ENCODE data around the gene UCKL1.
A peak's percentile ranks its signal among the peaks of the same experiment; 100 is the strongest.

UCKL1 gene

GRCh38 chr20:63958964-63959698, 2.9 kb upstream of the UCKL1 start:
- DNase-seq, result no peak

DNA sequence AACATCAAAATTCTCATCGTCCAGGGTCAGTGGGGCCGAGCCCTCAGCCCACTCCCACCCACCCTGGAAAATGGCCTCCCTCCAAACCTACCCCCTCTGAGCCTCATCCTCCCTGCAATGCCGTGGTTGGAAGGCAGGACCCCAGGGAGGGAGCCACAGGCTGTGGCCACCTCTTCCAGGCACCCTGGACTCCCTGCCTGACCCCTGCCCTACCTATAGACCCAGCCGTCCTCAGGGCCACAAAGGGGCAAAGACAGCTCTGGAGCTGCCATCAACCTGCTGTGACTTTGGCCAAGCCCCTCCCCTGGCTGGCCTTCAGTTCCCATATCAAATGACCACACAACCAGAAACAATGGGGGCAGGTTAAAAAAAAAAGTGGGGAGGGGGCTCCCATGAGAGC, 2.3 kb upstream of the UCKL1 start:
- no peak for DNase-seq

DNA sequence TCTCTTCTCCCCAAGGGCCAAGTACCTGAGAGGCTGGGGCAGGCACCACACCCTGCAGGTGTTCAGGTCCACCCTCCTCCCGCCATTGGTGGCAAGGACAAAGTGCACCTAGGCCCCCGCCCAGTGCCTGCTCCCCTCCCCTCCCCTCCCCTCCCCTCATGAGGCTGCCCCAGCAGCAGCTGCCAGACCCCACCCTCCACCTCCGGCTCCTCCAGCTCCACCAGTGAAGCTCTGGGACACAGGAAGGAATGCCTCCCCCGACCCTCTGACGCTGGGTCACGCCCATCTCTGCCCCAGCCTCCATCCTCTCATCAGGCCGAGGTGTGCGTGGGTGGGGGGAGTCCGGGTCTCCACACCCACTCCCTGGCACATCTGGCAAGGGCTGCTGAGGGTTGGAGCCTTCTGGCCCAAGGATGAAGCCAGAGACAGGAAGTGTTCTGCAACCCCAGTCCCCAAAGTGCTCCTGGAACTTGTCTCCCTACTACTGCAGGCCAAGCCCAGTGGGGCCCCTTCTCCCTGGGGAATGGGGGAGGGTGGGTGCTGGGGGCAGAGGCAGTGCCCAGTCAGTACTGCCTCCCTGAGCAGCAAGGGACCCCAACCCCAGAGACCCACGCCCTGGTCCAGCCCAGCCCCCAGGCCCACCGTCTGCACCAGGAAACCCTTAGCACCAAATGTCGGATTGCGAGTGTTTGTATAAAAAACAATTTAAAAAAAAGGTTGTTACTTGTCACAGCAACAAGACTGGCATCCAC, 1.6 kb upstream of the UCKL1 start:
- no peak for DNase-seq

DNA sequence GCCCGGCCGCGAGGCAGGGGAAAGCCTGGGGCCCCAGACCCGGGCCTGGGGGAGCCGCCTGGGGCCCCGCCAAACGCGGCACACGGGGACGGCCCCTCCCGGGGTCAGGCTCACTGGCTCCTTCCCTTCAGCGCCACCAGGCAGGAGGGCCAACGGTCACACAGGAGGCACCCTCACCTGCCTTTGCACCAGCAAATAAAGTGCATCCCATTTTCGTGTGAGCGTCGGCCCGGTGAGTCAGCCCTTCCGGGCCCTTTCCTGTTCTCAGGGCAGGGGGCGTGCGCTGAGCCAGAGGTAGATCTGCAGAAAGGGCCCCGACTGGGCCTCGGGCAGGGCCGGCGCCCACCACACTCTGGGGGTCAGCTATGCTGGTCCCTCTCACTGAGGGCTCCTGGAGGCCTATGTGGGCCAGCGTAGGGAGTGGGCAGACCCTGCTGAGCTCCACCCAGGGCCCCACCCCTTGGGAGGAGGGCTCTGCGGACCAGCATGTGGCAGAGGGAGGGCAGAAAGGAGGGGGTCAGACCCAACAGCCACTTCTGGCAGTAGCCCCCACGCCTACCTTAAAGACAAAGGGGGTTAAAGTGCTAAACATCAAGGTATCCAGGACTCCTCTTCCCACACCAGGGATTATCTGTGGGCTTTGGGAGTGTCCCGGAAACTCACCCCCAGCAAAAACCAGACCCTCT, 931 bp upstream of the UCKL1 start:
- peak; percentile 51 to 54 for DNase-seq

DNA sequence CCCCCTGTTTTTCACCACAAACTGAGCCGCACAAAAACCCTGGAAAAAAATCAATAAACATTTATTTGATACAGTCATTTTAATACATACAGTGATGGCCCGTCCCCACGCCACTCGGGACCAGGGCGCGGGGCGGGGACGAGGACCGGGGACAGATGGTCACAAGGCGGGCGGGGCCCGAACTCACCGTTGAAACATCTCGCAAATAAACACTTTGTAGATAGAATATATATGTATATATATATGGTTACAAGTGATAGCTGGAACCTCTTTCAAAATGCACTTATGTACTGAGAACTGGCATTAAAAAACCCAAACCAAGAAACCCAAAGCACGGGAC, 418 bp upstream of the UCKL1 start:
- DNase-seq, result no peak

DNA sequence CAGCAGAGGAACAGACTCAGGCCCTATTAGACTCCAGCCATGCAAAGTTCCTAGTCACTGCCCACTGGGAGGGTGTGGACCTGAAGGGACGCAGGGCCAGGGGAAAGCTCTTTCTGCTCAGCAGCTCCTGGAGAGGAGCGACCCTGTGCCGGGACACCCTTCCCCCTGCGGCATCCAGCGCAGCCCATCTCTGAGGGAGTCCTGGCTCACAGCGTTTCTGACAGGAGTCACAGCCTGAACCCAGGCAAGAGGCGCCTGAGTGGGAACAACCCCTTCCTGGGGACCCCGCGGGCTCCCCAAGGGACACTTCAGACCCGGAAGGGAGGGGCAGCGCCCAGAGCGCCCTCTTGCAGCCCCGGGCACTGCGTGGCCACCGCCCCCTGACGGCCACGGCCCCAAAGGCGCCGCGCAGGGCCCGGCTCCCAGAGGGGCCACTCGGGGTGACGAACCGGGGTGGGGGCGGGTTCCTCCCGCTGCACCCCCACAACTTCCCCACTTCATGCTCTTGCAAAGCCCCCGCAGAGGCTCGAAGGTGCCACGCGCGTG, 862 bp downstream of the UCKL1 start:
- DNase-seq, result peak; percentile 33 to 42

DNA sequence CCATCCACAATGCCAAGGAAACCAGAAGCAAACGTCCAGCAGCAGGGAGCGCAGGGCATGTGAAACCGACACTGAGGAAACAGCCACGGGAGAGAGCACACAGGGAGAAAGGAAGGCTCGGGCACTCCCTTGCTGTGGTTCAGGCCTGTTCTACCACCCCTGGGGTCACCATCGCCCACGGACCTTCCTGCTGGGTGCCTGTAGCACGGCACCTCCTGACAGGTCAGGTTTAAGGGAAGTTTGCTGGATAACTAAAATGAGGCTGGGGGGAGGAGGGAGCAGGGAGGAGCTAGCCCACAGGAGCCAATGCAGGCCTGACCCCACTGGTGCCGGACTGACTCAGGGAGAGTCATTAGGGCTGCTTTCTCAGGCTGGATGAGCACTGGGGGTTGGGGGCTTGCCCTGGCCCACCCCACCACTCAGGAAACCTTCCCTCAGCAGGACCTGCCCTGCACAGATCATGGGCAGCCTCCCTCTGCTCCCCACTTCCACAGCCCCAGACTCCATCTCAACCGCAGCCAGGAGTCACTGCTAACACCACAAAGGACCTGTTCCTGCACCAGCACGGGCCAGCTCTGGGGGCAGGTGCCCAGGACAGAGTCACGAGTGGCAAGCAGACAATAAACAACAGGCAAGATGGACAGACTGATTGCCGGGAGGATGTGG, 2.3 kb downstream of the UCKL1 start:
- DNase-seq, result no peak

DNA sequence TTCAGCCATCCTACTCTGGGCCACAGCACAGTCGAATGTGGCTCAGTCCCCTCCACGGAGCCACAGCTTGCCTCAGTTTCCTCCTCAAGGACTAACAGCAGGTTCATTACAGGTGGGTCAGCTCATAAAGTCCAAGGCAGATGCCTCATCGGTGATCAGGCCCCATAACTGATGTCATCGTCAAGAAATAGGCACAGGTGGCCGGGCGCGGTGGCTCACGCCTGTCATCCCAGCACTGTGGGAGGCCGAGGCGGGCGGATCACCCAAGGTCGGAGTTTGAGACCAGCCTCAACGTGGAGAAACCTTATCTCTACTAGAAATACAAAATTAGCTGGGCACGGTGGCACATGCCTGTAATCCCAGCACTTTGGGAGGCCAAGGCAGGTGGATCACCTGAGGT, 3.4 kb downstream of the UCKL1 start:
- DNase-seq, result no peak

GRCh38 chr20:63952210-63952535, 4.0 kb downstream of the UCKL1 start:
- DNase-seq, result no peak

GRCh38 chr20:63951398-63952209, 4.6 kb downstream of the UCKL1 start:
- DNase-seq, result no peak

DNA sequence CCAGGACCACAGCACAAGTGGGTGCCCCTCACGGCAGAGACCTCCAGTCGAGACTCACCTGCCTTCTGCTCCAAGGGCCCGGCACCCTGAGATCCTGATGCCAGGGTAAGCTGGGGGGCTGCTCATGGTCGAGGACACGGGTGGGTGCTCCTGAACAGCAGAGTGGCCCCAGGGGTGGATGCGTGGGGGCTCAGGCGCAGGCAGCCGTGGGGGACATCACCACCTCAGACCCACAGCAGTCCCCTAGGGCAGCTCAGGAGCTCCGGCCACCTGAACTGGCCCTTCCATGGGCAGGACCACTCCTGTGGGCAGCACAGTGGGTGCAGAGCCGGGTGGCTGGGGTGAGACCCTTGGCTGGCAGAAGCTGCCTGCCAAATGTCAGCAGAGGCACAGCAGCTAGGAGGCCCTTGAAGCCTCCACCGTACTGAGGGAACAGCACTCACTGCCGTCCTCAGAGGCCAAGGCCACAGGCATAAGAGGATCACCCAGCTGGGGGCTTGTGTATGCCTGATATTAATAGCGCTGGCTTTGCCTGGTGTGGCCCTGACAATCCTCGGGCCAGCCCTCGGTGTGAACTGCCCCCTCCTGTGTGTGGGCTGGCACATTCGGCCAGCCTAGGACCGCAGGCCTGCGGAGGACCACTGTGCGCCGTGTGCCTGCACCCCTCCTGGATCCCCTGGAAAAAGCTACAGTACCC, 5.4 kb downstream of the UCKL1 start:
- no peak for DNase-seq

DNA sequence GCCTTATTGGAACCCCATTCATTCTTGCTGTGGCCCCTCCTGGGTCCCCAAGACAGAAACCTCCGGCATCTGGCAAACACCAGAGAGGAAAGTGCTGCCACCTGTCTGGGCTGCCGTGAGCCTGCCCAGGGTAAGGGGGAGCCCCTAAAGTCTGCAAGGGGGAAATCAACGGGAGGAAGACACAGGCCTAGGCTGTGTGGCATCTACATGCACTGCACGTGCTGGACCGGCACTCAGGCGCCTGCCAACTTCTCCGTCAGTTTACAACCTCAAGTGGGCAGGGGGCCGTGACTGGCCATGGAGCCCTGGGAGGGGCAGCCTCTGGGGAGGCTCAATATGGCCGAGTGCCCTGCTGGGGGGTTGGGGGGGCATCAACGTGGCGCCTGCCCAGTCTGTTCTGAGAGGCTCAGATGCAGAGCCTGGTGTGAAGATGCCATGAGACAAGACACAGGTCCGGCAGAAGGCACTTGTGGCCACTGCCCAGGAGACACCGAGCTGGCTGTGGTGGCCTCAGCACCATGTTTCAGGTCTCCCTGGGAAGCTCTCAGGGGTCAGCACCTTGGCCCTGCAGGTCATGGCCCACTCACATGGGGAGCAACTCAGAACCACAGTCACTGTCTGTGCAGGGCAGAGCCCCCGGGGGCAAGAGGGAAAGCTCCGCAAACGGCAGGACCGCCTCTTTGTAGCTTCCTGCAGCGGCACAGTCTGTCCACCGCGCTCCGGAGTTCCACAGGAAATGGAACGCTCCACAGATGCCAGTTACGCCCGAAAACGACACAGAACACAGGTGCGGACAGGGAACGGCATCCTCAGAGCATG, 8.4 kb downstream of the UCKL1 start:
- DNase-seq, result peak in 1 of 2 donors; percentile 24

DNA sequence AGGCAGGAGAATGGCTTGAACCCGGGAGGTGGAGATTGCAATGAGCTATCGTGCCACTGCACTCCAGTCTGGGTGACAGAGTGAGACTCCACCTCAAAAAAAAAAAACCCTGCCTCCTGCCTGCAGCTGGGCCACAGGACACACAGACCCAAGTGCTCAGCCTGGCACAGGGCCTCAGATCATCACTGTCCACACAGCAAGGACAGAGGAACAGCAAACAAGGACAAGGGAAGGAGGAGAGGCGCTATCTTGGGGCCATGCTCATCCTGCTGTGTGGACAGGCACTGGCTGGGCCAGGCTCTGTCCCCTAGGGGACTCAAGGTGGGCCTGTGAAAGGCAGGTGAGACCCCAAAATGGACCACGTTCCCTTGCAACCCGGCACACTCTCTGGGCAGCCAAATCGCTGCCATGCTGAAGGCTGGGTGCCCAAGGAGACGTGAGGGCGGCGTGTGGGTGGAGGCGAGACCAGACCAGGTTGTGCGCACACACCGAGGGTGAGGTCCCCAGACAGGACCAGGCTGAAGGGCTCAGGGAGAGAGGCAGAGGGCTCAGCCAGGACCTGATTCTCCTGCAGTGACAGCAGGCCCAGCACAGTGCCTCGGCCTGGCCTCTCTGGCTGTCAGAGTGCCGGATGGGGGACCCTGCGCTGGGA, 9.1 kb downstream of the UCKL1 start:
- DNase-seq, result no peak

DNA sequence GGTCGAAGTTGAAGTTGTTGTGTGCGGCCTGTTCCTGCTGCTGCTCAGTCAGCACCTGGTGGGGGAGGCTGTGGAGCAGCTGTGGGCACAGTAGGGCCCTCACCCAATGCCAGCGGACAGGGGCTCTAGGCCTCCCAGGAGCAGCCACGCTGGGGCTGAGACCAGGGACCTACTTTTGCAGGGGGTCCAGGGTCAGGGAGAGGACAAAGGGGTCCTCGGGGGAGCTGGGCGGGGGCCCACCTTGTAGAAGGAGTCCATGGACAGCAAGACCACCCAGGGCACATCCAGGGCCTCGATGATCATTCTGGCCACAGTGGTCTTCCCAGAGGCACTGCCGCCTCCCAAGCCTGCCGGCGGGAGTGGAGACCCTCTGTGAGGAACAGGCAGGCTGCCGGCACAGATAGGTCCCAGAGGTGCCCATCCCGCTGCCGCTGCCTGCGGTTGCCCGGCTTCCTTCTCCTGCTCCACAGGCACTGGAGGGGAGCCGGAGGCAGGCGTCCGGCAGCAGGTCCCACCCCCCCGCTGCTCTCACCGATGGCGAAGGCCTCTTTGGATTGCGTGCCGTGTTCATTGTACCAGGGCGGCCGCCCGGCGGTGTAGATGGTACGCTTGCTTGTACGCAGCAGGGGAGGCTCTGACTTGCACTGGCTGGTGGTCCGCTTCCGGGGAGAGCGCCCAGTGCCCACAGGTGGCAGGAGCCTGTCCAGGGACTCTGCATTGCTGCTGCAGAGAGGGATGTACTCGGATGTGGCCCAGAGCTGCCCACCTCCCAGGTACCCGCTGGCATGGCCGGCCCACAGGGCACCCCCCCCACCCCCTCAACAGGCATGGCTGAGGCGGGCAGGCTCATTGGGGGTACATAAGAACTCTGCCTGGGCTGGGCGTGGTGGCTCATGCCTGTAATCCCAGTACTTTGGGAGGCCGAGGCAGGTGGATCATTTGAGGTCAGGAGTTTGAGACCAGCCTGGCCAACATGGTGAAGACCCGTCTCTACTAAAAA, 10.0 kb downstream of the UCKL1 start:
- DNase-seq, result no peak

DNA sequence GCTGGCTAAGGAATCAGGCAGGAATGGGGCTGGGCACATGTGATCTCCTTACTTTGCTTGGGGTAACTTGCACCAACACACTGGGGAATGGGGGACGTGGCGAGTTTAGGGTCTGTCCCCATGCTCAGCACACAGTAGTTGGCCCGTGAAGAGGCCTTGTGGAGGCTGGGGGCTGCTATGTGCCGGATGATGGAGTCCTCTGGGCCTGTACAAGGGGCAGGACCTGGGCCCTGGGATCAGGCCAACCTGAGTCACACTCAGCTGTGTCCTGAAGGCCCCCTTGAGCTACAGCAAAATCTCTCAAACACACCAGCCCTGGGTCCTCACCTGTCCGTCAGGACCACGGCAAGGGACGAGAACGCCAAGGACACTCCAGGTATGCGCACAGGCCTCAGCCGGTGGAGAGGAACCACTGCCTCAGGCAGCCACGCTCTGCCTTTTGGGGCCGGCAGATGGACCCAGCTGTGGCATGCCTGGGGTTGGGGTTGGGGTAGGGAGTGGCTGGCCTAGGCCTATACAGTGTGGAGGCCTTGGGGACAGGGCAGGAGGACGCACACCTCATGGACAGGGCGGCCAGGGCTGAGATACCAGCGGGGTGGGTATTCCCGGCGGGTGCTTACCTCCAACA, 11.1 kb downstream of the UCKL1 start:
- DNase-seq, result no peak

GRCh38 chr20:63944078-63944941, 11.9 kb downstream of the UCKL1 start:
- DNase-seq, result no peak

GRCh38 chr20:63943808-63944077, 12.5 kb downstream of the UCKL1 start:
- DNase-seq, result no peak

All from CD4-positive, alpha-beta T cell treated with Interleukin-4 for 1 hour (primary cell).